ENCODE data around the gene CAMK1. TPM values are rescaled to one million over a fixed set of nuclear protein-coding genes. Genes with fewer than 3 reads are reported as not detected.

The CAMK1 gene
- total RNA-seq, 1 donor: 27.6 TPM

- peak; percentile 47 for DNase-seq (ENCODE audit: low read depth)
- peak overlapping the region; percentile 80 for H3K4me3 ChIP-seq (ENCODE audit: low read depth, low read length)
- no peak for TF ChIP-seq CTCF (IDR thresholded peaks at IDR 0.05; ENCODE audit: insufficient read depth, low read depth, low read length)
Observed at GRCh38 chr3:9793161-9793781, 23.5 kb upstream of the CAMK1 start.

GRCh38 chr3:9792405-9793160, 22.8 kb upstream of the CAMK1 start, which contains the start of the genes ARPC4 and TADA3:
TSS of gene ARPC4 (plus strand) at chr3:9793082. CDS start at chr3:9793122, 40 bp downstream.
TSS of gene TADA3 (minus strand) at chr3:9792473. CDS start at chr3:9791466, 1,007 bp downstream.
- TF ChIP-seq CTCF (IDR thresholded peaks at IDR 0.05; ENCODE audit: insufficient read depth, low read depth, low read length): no peak
- peak within 1 kb of the TSS; percentile 80 for H3K4me3 ChIP-seq (ENCODE audit: low read depth, low read length)
- DNase-seq (ENCODE audit: low read depth): peak; percentile 97

- no peak for DNase-seq (ENCODE audit: low read depth)
- TF ChIP-seq CTCF (IDR thresholded peaks at IDR 0.05; ENCODE audit: insufficient read depth, low read depth, low read length): no peak
Observed at GRCh38 chr3:9791790-9792404, 22.1 kb upstream of the CAMK1 start.

GRCh38 chr3:9791127-9791526, 21.4 kb upstream of the CAMK1 start:
- no peak for TF ChIP-seq CTCF (IDR thresholded peaks at IDR 0.05; ENCODE audit: insufficient read depth, low read depth, low read length)
- DNase-seq (ENCODE audit: low read depth): no peak
- no peak overlapping the region for H3K4me3 ChIP-seq (ENCODE audit: low read depth, low read length)

More at GRCh38 chr3:9791790-9792404, 22.1 kb upstream of the CAMK1 start:
- peak overlapping the region; percentile 80 for H3K4me3 ChIP-seq (ENCODE audit: low read depth, low read length)

- H3K4me3 ChIP-seq (ENCODE audit: low read depth, low read length): no peak overlapping the region
- DNase-seq (ENCODE audit: low read depth): no peak
- no peak for TF ChIP-seq CTCF (IDR thresholded peaks at IDR 0.05; ENCODE audit: insufficient read depth, low read depth, low read length)
Observed at GRCh38 chr3:9787714-9788113, 18.0 kb upstream of the CAMK1 start.

GRCh38 chr3:9786825-9787669, 17.3 kb upstream of the CAMK1 start:
- TF ChIP-seq CTCF (IDR thresholded peaks at IDR 0.05; ENCODE audit: insufficient read depth, low read depth, low read length): peak; percentile 43
- H3K4me3 ChIP-seq (ENCODE audit: low read depth, low read length): no peak overlapping the region
- no peak for DNase-seq (ENCODE audit: low read depth)
